Measurements from ENCODE around the gene CCL22. TPM values are rescaled to one million over a fixed set of nuclear protein-coding genes. Genes with fewer than 3 reads are reported as not detected.
A peak's percentile ranks its signal among the peaks of the same experiment; 100 is the strongest.

CCL22 gene
- total and polyA plus RNA-seq, 2 experiments from 2014 or later = 0.19 TPM; not detected in 1

DNA sequence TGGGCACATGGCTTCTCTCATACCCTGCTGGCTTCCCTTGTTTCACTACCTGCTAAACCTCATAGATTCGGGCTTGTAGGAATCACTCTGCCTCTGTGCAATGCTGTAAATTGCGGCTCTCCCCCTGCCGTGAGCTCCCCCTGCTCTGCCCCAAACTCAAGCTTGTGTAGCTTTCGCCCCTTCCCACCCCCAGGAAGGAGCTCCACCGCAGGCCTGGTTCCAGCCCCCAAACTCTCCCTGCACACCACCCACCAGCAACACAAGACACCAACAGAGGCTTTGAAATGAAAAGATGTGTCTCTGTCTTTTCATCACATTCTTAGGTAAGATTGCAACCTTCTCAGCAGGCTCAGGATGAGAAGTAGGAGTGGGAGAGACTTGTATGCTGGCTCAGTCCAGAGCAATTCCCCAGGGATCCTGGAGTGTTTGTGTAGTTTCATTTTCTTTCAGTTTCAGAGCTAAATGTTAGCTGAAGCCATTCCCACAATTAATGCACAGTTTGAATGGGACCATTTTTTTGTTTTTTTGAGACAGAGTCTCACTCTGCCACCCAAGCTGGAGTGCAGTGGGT, 27.9 kb downstream of the CCL22 start:
- H3K4me1 ChIP-seq (ENCODE audit: insufficient read depth) = no peaks in the 10 kb centered on the region
- no peaks in the 10 kb centered on the region; the same call in 2 of the 3 replicates for H3K9me3 Mint-ChIP-seq
- no peak overlapping the region for H3K4me3 Mint-ChIP-seq
- peaks cover 16% of the 10 kb centered on the region for H3K27me3 Mint-ChIP-seq (ENCODE audit: insufficient read depth, low read depth, poor library complexity)
- H3K4me1 Mint-ChIP-seq = peaks cover 4% of the 10 kb centered on the region
- H3K4me3 ChIP-seq = no peak overlapping the region
- 0 out of 2 replicates have a peak, but pooled peaks cover 4% of the 10 kb centered on the region for H3F3A ChIP-seq (replicated peaks; ENCODE audit: low read depth)
- no peaks in the 10 kb centered on the region for H3K79me2 ChIP-seq (replicated peaks; ENCODE audit: insufficient read depth)
- no peak overlapping the region for H3K4me2 ChIP-seq
- no peak; the same call in 2 of the 3 replicates for ATAC-seq
- no peak overlapping the region for H3K27ac Mint-ChIP-seq
- 0 out of 2 replicates have a peak overlapping the region, but pooled peaks have one; percentile 43 for H2AFZ ChIP-seq
- H3K36me3 ChIP-seq (ENCODE audit: insufficient read depth) = no peaks in the 10 kb centered on the region
- no peaks in the 10 kb centered on the region for H3K9me2 ChIP-seq (ENCODE audit: insufficient read depth)
- TF ChIP-seq CTCF (conservative IDR thresholded peaks at IDR 0.05; ENCODE audit: low read depth in 2 of 2) (no peak), EZH2 (IDR thresholded peaks at IDR 0.05; ENCODE audit: low read depth, unreplicated experiment) (no peak), JUNB (IDR thresholded peaks at IDR 0.05; ENCODE audit: unreplicated experiment) (no peak), STAT1 (IDR thresholded peaks at IDR 0.05; ENCODE audit: unreplicated experiment) (no peak), ZNF114 (CRISPR knock-in tag; IDR thresholded peaks at IDR 0.05) (no peak), CREB1 (CRISPR knock-in tag; IDR thresholded peaks at IDR 0.05; ENCODE audit: low read depth) (no peak), ZNF331 (CRISPR knock-in tag; IDR thresholded peaks at IDR 0.05; ENCODE audit: low read depth) (no peak), EZH2phosphoT487 (IDR thresholded peaks at IDR 0.05; ENCODE audit: unreplicated experiment) (no peak), REST (IDR thresholded peaks at IDR 0.05; ENCODE audit: unreplicated experiment) (no peak), NANOG (IDR thresholded peaks at IDR 0.05; ENCODE audit: borderline replicate concordance) (no peak), POLR2AphosphoS5 (IDR thresholded peaks at IDR 0.05; ENCODE audit: low read depth) (no peak), ZNF462 (CRISPR knock-in tag; IDR thresholded peaks at IDR 0.05) (no peak)
- TF ChIP-seq, protein P1, sequence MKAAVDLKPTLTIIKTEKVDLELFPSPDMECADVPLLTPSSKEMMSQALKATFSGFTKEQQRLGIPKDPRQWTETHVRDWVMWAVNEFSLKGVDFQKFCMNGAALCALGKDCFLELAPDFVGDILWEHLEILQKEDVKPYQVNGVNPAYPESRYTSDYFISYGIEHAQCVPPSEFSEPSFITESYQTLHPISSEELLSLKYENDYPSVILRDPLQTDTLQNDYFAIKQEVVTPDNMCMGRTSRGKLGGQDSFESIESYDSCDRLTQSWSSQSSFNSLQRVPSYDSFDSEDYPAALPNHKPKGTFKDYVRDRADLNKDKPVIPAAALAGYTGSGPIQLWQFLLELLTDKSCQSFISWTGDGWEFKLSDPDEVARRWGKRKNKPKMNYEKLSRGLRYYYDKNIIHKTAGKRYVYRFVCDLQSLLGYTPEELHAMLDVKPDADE (IDR thresholded peaks at IDR 0.05) = no peak
- no peak overlapping the region for H3K27ac ChIP-seq (ENCODE audit: low read depth)
- H3K36me3 Mint-ChIP-seq (ENCODE audit: low read depth) = no peaks in the 10 kb centered on the region
- no peaks in the 10 kb centered on the region for H4K20me1 ChIP-seq (replicated peaks; ENCODE audit: insufficient read depth)
- no peak for DNase-seq (ENCODE audit: low spot score)
- H3K27me3 ChIP-seq (ENCODE audit: insufficient read depth) = no peaks in the 10 kb centered on the region

All from GM23338 (cell line).